Astrocyte of the cerebellum (primary cell): ENCODE data around the gene FER1L5.

Source experiments
- DNase-seq: peaks from one replicate; pipeline ENCODE4 v3.0.0-alpha.2; 2011; ENCODE audit warnings: low read depth
- H3K4me3 ChIP-seq: 2 replicates; pipeline ENCODE4 v1.5.1; 2011; ENCODE audit warnings: mild to moderate bottlenecking, low read depth, low read length, moderate library complexity
- CTCF ChIP-seq: IDR thresholded peaks from 2 replicates; pipeline ENCODE4 v1.5.1; 2012; ENCODE audit warnings: low read length, low read depth, moderate library complexity, mild to moderate bottlenecking; ENCODE audit errors: missing control alignments
- in situ Hi-C: cut with HindIII; loops from 2 replicates; pipeline ENCODE4 v1.10.0; 2017; ENCODE audit warnings: low sequenced_read_pairs

The FER1L5 gene

GRCh38 chr2:96700086-96700485 is 57.5 kb downstream of the FER1L5 start:
- H3K4me3 ChIP-seq = no peak overlapping the region
- no peak for TF ChIP-seq CTCF
- in situ Hi-C loops = no loop called here
- no peak for DNase-seq

- TF ChIP-seq CTCF = no peak
- in situ Hi-C loops = no loop called here
- no peak overlapping the region for H3K4me3 ChIP-seq
- DNase-seq = no peak
Measured at GRCh38 chr2:96701636-96702035, 59.1 kb downstream of the FER1L5 start.

DNA sequence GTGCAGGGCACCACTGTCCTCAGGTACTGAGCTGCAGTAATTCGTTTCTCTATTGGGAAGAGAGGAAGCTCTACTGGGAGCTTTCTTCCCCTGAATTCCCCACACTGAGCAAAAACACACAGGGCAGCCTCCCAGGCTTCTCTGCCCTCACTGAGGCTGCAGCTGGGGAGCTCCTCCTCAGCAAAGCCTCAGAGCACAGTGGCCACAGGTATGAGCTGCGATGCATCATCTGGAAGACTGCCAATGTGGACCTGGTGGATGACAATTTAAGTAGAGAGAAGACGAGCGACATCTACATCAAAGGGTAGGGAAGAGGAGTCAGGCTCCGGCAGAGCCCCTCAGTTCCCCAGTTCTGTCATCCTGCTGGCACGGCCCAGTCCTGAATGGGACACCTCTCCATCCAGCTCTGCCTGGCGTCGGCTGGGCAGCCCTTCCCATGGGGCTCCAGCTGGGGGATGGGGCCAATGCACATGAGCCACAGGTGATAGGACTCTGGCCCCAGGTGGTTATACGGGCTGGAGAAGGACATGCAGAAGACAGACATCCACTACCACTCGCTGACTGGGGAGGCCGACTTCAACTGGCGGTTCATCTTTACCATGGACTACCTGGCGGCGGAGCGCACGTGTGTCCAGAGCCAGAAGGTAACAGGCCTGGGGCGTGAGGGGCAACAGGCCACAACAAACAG is 59.7 kb downstream of the FER1L5 start:
- TF ChIP-seq CTCF = no peak
- H3K4me3 ChIP-seq = no peak overlapping the region
- in situ Hi-C loops = no loop called here
- no peak for DNase-seq

DNA sequence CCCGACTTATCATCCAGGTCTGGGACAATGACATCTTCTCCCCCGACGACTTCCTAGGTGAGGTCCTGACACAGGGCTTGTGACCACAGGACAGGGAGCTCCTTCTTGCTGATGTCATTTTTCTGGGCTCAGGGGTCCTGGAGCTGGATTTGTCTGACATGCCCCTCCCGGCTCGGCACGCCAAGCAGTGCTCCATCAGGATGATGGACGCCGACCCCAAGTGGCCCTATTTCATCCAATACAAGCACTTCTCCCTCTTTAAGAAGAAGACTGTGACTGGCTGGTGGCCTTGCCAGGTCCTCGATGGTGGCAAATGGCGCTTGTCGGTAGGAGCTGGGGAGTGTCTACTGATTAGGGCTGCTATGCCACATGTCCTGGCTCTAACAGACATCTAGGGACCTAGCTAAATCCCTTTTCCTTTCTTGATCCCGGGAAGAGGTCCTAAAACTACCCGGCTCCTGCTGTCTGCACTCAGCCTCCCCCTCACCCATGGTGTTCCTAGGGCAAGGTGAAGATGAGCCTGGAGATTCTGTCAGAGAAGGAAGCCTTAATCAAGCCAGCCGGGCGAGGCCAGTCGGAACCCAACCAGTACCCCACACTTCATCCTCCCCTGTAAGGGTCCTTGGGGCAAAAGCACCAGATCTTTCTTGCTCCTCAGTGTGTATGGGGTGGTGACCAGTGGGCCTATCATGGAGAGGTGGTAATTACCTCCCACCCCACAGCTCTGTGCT is 60.6 kb downstream of the FER1L5 start:
- TF ChIP-seq CTCF = no peak
- no peak overlapping the region for H3K4me3 ChIP-seq
- in situ Hi-C loops = no loop called here
- DNase-seq = no peak

DNA sequence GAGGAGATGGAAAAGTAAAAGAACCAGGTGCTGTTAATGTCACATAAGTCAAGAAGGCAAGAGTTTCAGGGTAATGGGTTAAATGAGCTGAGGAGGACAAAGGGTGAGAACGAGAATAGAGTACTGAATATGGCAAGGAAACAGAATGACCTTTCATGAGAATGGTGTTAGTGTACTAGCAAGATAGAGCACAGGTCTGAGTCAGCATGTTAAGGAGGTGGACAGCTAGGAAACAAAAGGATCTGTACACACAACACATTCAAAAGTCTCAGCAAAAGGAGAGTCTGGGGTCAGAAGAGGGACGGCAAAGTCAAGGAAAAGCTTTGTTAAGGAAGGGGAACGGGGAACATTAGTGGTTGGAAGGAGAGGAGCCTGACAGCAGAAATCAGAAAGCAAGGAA is 68.4 kb downstream of the FER1L5 start:
- TF ChIP-seq CTCF = no peak
- DNase-seq = no peak
- in situ Hi-C loops = no loop called here

GRCh38 chr2:96715658-96716057 is 73.1 kb downstream of the FER1L5 start:
- no peak overlapping the region for H3K4me3 ChIP-seq
- no peak for TF ChIP-seq CTCF
- in situ Hi-C loops = no loop called here
- DNase-seq = no peak

More for the DNA sequence above, 68.4 kb downstream of the FER1L5 start:
- H3K4me3 ChIP-seq = no peak overlapping the region
